Stimulated activated CD4-positive, alpha-beta T cell treated with anti-CD3 and anti-CD28 coated beads, Interleukin-12 subunit alpha, Interleukin-12 subunit beta, amount 100 ng/mL, for 48 hours (primary cell): ENCODE measurements around the gene MAP7D3.
A peak's percentile ranks its signal among the peaks of the same experiment; 100 is the strongest.
"Not testable (repeated sequence)": the region's sequence is repeated elsewhere in the genome, so short reads cannot be mapped to it uniquely, and the experiment has no call there.

ENCODE experiments used
- DNase-seq, 3 donors: peaks; one replicate each; pipeline ENCODE4 v3.0.0-alpha.2; 2020; ENCODE audit warnings: low read depth in 2 of 3, low spot score in 1 of 3

Gene MAP7D3

GRCh38 chrX:136256026-136256425 is 4.8 kb upstream of the MAP7D3 start:
- no peak for DNase-seq

- DNase-seq, result no peak
Observed at GRCh38 chrX:136255541-136255940, 4.3 kb upstream of the MAP7D3 start.

- DNase-seq, result peak in 2 of 3 donors; percentile 16 to 22
Observed at GRCh38 chrX:136250191-136251040, 784 bp downstream of the MAP7D3 start.

GRCh38 chrX:136246201-136246600 is 5.0 kb downstream of the MAP7D3 start:
- DNase-seq, result no peak

GRCh38 chrX:136237849-136238248 is 13.4 kb downstream of the MAP7D3 start:
- DNase-seq, result not testable (repeated sequence)

GRCh38 chrX:136237074-136237473 is 14.1 kb downstream of the MAP7D3 start:
- no peak for DNase-seq

GRCh38 chrX:136228839-136229207 is 22.4 kb downstream of the MAP7D3 start:
- no peak for DNase-seq

GRCh38 chrX:136227948-136228838 is 23.0 kb downstream of the MAP7D3 start:
- no peak for DNase-seq

- no peak for DNase-seq
Observed at GRCh38 chrX:136227074-136227473, 24.1 kb downstream of the MAP7D3 start.

GRCh38 chrX:136221851-136222513 is 29.2 kb downstream of the MAP7D3 start:
- DNase-seq, result no peak

GRCh38 chrX:136220951-136221350 is 30.2 kb downstream of the MAP7D3 start:
- DNase-seq, result no peak

GRCh38 chrX:136220540-136220939 is 30.7 kb downstream of the MAP7D3 start:
- DNase-seq, result no peak

GRCh38 chrX:136219893-136220292 is 31.3 kb downstream of the MAP7D3 start:
- no peak for DNase-seq

GRCh38 chrX:136215559-136215958 is 35.6 kb downstream of the MAP7D3 start:
- DNase-seq, result no peak

GRCh38 chrX:136214551-136214950 is 36.6 kb downstream of the MAP7D3 start:
- DNase-seq, result no peak

- DNase-seq, result no peak
Observed at GRCh38 chrX:136212557-136213111, 38.6 kb downstream of the MAP7D3 start.

- no peak for DNase-seq
Observed at GRCh38 chrX:136211766-136212556, 39.2 kb downstream of the MAP7D3 start.

GRCh38 chrX:136210806-136211205 is 40.4 kb downstream of the MAP7D3 start:
- no peak for DNase-seq

GRCh38 chrX:136210243-136210642 is 41.0 kb downstream of the MAP7D3 start:
- no peak for DNase-seq

GRCh38 chrX:136209751-136210150 is 41.4 kb downstream of the MAP7D3 start:
- no peak for DNase-seq
